Peyer's patch (tissue), 4 donors: ENCODE measurements around the gene AP4B1.

Experiments used
- CTCF ChIP-seq, 6 experiments: fragments of 450-650 bp in 4 of 6; fragments of 200-600 bp in 2 of 6; sonication (generic) in 1 of 6; IDR thresholded peaks; one replicate each; pipeline ENCODE4 v1.5.1; 2017 to 2019; ENCODE audit warnings: antibody characterized with exemption in 6 of 6, mild to moderate bottlenecking in 3 of 6, moderate library complexity in 1 of 6
- POLR2A ChIP-seq, 2 donors: fragments of 450-650 bp; IDR thresholded peaks; one replicate each; pipeline ENCODE4 v1.5.1; 2017; ENCODE audit warnings: antibody characterized with exemption in 2 of 2, mild to moderate bottlenecking in 2 of 2, moderate library complexity in 2 of 2

GRCh38 chr1:113899111-113899510 is 5.5 kb downstream of the AP4B1 start:
- no peak for TF ChIP-seq POLR2A (IDR thresholded peaks at IDR 0.05)
- TF ChIP-seq CTCF (IDR thresholded peaks at IDR 0.05): no peak
